ENCODE measurements around the gene PRXL2B.

The PRXL2B gene

DNA sequence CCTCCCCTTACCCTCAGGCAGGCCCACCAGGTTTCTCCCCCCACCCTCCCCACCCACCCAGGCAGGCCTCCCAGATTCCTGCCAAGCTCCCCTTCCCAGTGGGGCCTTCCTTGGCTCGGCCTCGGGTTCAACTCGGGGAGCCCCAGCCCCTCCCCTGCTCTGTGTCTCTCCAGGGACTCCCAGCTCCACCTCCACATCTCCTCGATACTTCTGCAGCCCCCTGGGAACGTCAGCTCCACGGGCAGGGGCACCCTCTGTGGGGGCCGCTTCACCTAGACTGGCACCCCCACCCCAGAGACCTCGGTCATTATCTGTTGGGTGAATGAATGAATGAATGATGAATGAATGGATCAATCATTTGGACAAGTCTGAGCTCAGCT lies 45.5 kb downstream of the PRXL2B start:
- TF ChIP-seq, protein P1, sequence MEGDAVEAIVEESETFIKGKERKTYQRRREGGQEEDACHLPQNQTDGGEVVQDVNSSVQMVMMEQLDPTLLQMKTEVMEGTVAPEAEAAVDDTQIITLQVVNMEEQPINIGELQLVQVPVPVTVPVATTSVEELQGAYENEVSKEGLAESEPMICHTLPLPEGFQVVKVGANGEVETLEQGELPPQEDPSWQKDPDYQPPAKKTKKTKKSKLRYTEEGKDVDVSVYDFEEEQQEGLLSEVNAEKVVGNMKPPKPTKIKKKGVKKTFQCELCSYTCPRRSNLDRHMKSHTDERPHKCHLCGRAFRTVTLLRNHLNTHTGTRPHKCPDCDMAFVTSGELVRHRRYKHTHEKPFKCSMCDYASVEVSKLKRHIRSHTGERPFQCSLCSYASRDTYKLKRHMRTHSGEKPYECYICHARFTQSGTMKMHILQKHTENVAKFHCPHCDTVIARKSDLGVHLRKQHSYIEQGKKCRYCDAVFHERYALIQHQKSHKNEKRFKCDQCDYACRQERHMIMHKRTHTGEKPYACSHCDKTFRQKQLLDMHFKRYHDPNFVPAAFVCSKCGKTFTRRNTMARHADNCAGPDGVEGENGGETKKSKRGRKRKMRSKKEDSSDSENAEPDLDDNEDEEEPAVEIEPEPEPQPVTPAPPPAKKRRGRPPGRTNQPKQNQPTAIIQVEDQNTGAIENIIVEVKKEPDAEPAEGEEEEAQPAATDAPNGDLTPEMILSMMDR (conservative IDR thresholded peaks at IDR 0.05; ENCODE audit: low read length): no peak
- no peak overlapping the region for H3K4me3 ChIP-seq (ENCODE audit: low read length)

GRCh38 chr1:2632561-2633361 lies 46.2 kb downstream of the PRXL2B start, which contains the start of gene MMEL1:
MMEL1 (minus strand) TSS chr1:2633016; CDS start chr1:2629484, 3,532 bp downstream.
- H3K4me3 ChIP-seq (ENCODE audit: low read length): no peak within 1 kb of the TSS
- no peak for DNase-seq (ENCODE audit: low read depth)
- TF ChIP-seq, protein P1 (conservative IDR thresholded peaks at IDR 0.05; ENCODE audit: low read length): no peak

More for the DNA sequence above, 45.5 kb downstream of the PRXL2B start:
- DNase-seq (ENCODE audit: low read depth): no peak

GRCh38 chr1:2633366-2633935 lies 46.9 kb downstream of the PRXL2B start:
- no peak overlapping the region for H3K4me3 ChIP-seq (ENCODE audit: low read length)
- TF ChIP-seq, protein P1 (conservative IDR thresholded peaks at IDR 0.05; ENCODE audit: low read length): no peak
- DNase-seq (ENCODE audit: low read depth): no peak

- no peak for DNase-seq (ENCODE audit: low read depth)
- TF ChIP-seq, protein P1 (conservative IDR thresholded peaks at IDR 0.05; ENCODE audit: low read length): no peak
- no peak overlapping the region for H3K4me3 ChIP-seq (ENCODE audit: low read length)
These were observed 47.4 kb downstream of the PRXL2B start for GRCh38 chr1:2633936-2634491.

DNA sequence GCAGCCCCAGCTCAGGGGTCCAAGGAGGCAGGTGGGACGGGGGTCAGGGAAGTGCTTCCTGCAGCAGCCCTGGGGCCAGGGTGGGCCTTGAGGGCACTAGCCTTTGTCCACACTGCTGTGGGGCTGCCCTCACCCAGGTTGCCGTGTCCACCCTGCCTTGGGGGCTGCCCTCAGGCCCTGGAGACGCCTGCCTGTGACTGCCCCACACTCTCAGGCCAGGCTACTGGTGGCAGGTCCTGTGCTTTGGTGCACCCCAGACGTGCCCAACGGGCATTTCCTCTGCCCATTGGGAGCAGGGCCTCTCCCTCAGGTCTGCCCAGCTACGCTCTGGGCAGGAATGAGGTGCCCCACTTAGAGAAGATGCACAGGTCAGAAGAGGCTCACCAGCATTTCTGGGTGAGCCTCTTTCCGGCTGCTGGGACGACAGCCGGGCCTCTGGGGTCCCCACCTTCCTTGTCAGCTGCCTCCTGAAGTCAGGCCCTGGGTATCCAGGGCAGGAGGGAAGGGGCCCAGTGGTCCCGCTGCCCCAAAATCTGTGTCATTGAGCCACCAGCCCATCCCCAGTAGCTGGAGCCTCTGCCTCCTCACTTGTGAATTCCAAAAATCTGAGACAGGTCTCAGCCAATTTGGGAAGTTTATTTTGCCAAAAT lies 48.9 kb downstream of the PRXL2B start:
- TF ChIP-seq, protein P1 (conservative IDR thresholded peaks at IDR 0.05; ENCODE audit: low read length): no peak
- no peak for DNase-seq (ENCODE audit: low read depth)
- H3K4me3 ChIP-seq (ENCODE audit: low read length): no peak overlapping the region

- DNase-seq (ENCODE audit: low read depth): no peak
- TF ChIP-seq, protein P1 (conservative IDR thresholded peaks at IDR 0.05; ENCODE audit: low read length): no peak
- no peak overlapping the region for H3K4me3 ChIP-seq (ENCODE audit: low read length)
These were observed 50.2 kb downstream of the PRXL2B start for GRCh38 chr1:2636733-2637132.
